Breast epithelium (tissue), 4 donors: Measurements from ENCODE around the gene CHN2. TPM values are rescaled to one million over a fixed set of nuclear protein-coding genes. Genes with fewer than 3 reads are reported as not detected.

Experiments
- DNase-seq, 2 donors: peaks; one replicate each; pipeline ENCODE4 v3.0.0-alpha.2; 2019; ENCODE audit warnings: low spot score in 2 of 2
- H3K27ac ChIP-seq, 2 donors: fragments of 200-600 bp; sonication (generic) in 1 of 2; one replicate each; pipeline ENCODE4 v1.5.1; 2016 to 2019; ENCODE audit warnings: mild to moderate bottlenecking in 1 of 2
- H3K27me3 ChIP-seq, 2 donors: fragments of 200-600 bp; sonication (generic) in 1 of 2; one replicate each; pipeline versions ENCODE4 v1.5.1 to v1.6.0; 2017 to 2019; ENCODE audit warnings: control low read depth in 1 of 2, mild to moderate bottlenecking in 1 of 2
- H3K36me3 ChIP-seq: fragments of 200-600 bp; one replicate; pipeline ENCODE4 v1.5.1; 2019
- H3K4me1 ChIP-seq, 2 donors: fragments of 200-600 bp; sonication (generic); one replicate each; pipeline ENCODE4 v1.5.1; 2016 to 2019; ENCODE audit warnings: control low read depth in 1 of 2
- H3K4me3 ChIP-seq, 3 donors: fragments of 200-600 bp; sonication (generic); 1 replicate in 2 of 3; 2 replicates in 1 of 3; pipeline ENCODE4 v1.5.1; 2016 to 2019; ENCODE audit warnings: mild to moderate bottlenecking in 3 of 3, moderate library complexity in 2 of 3
- H3K9me3 ChIP-seq, 2 donors: fragments of 200-600 bp; sonication (generic) in 1 of 2; one replicate each; pipeline ENCODE4 v1.5.1; 2016 to 2019; ENCODE audit warnings: control low read depth in 1 of 2
- CTCF ChIP-seq, 3 donors: fragments of 450-650 bp; IDR thresholded peaks; one replicate each; pipeline ENCODE4 v1.5.1; 2016 to 2017; ENCODE audit warnings: antibody characterized with exemption in 3 of 3, mild to moderate bottlenecking in 3 of 3, moderate library complexity in 3 of 3
- POLR2A ChIP-seq: fragments of 450-650 bp; IDR thresholded peaks from one replicate; pipeline ENCODE4 v1.6.1; 2016; ENCODE audit warnings: antibody characterized with exemption, mild to moderate bottlenecking, moderate library complexity
- POLR2AphosphoS5 ChIP-seq, 3 donors: sonication (generic); formaldehyde crosslinking; IDR thresholded peaks; one replicate each; pipeline ENCODE4 v1.6.1; 2017; ENCODE audit warnings: antibody characterized with exemption in 3 of 3
- intact Hi-C: fragments of 100-400 bp; cut with DNase I; formaldehyde crosslinking; loops from one replicate; pipeline ENCODE4 v1.15.1; 2023; ENCODE audit warnings: low total_unique reads
- total RNA-seq, 3 donors: library from RNA; depleted of rRNA; stranded (reverse); fragments of >200 nt; gene quantifications; one replicate each; pipeline ENCODE4 v1.1.0, GENCODE V29; 2016

The CHN2 gene
- total RNA-seq, 3 donors from 2014 or later: 6.3 to 17.1 (median 7.9) TPM

GRCh38 chr7:29435902-29436301 is 241.3 kb downstream of the CHN2 start:
- H3K4me3 ChIP-seq: no peak overlapping the region
- TF ChIP-seq CTCF (IDR thresholded peaks at IDR 0.05): no peak
- TF ChIP-seq POLR2AphosphoS5 (IDR thresholded peaks at IDR 0.05): no peak
- no peak for TF ChIP-seq POLR2A
- DNase-seq: no peak
- H3K27ac ChIP-seq: no peak overlapping the region
- H3K36me3 ChIP-seq: no peaks in the 10 kb centered on the region
- H3K27me3 ChIP-seq: no peaks in the 10 kb centered on the region
- intact Hi-C loops: no loop called here
- no peaks in the 10 kb centered on the region for H3K9me3 ChIP-seq
- H3K4me1 ChIP-seq: no peaks in the 10 kb centered on the region

- H3K27me3 ChIP-seq: no peaks in the 10 kb centered on the region
- intact Hi-C loops: no loop called here
- no peaks in the 10 kb centered on the region for H3K4me1 ChIP-seq
- TF ChIP-seq CTCF (IDR thresholded peaks at IDR 0.05) (no peak), POLR2A (no peak), POLR2AphosphoS5 (IDR thresholded peaks at IDR 0.05) (no peak)
- no peaks in the 10 kb centered on the region for H3K9me3 ChIP-seq
- no peaks in the 10 kb centered on the region for H3K36me3 ChIP-seq
- H3K4me3 ChIP-seq: no peak overlapping the region
- no peak for DNase-seq
- no peak overlapping the region for H3K27ac ChIP-seq
Measured at GRCh38 chr7:29442146-29442545, 247.6 kb downstream of the CHN2 start.

- no peak overlapping the region for H3K27ac ChIP-seq
- H3K4me1 ChIP-seq: no peaks in the 10 kb centered on the region
- no peak for TF ChIP-seq CTCF (IDR thresholded peaks at IDR 0.05)
- no peak for TF ChIP-seq POLR2AphosphoS5 (IDR thresholded peaks at IDR 0.05)
- TF ChIP-seq POLR2A: no peak
- H3K36me3 ChIP-seq: no peaks in the 10 kb centered on the region
- H3K27me3 ChIP-seq: no peaks in the 10 kb centered on the region
- intact Hi-C loops: no loop called here
- H3K9me3 ChIP-seq: no peaks in the 10 kb centered on the region
- no peak for DNase-seq
- H3K4me3 ChIP-seq: no peak overlapping the region
Measured at GRCh38 chr7:29443552-29443951, 249.0 kb downstream of the CHN2 start.

GRCh38 chr7:29444267-29444666 is 249.7 kb downstream of the CHN2 start:
- Histone ChIP-seq H3K27ac (no peak overlapping the region), H3K27me3 (no peaks in the 10 kb centered on the region), H3K36me3 (no peaks in the 10 kb centered on the region), H3K4me3 (no peak overlapping the region), H3K9me3 (no peaks in the 10 kb centered on the region), H3K4me1 (no peaks in the 10 kb centered on the region)
- DNase-seq: no peak
- intact Hi-C loops: no loop called here
- no peak for TF ChIP-seq POLR2A
- TF ChIP-seq POLR2AphosphoS5 (IDR thresholded peaks at IDR 0.05): no peak
- TF ChIP-seq CTCF (IDR thresholded peaks at IDR 0.05): no peak

GRCh38 chr7:29445736-29446135 is 251.2 kb downstream of the CHN2 start:
- H3K4me1 ChIP-seq: no peaks in the 10 kb centered on the region
- no peak overlapping the region for H3K4me3 ChIP-seq
- no peaks in the 10 kb centered on the region for H3K9me3 ChIP-seq
- no peak overlapping the region for H3K27ac ChIP-seq
- no peaks in the 10 kb centered on the region for H3K27me3 ChIP-seq
- TF ChIP-seq POLR2A (no peak), POLR2AphosphoS5 (IDR thresholded peaks at IDR 0.05) (no peak), CTCF (IDR thresholded peaks at IDR 0.05) (no peak)
- H3K36me3 ChIP-seq: no peaks in the 10 kb centered on the region
- intact Hi-C loops: loop anchor here (5.0 kb wide), 1 partner anchor 402 kb away; no protein-coding TSS in a partner anchor
- DNase-seq: no peak
